ENCODE measurements around the gene EXOC3L4. TPM values are rescaled to one million over a fixed set of nuclear protein-coding genes. Genes with fewer than 3 reads are reported as not detected.
A peak's percentile ranks its signal among the peaks of the same experiment; 100 is the strongest.

EXOC3L4 gene
- total RNA-seq, 1 experiment from 2014 or later: 10.9 TPM

DNA sequence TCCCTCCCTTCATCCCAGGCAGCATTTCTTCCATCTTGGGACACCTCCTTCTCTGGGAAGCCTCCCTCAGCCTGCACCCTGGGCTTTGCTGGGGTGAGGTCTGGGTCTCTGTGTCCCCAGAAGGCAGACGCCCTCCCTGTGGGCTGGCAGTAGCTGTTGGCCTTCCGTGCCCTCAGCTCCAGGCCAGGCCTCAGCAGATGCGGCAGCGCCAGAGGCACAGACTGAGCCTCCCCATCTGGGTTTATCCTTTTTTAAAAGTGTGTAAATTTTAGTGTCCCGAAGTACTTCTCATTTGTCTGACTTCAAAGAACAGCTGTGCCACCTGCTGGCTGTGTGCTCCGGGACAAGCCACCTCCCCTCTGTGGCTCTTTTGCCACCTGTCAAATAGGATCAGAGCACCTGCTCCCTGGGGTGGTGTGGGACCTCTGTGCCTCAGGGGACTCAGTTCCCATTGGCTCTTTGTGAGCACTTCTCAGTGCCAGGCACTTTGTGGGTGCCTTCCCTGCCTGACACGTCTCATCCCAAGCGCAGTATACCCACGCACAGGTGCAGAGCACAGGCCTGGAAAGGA is 11.1 kb downstream of the EXOC3L4 start:
- Mint-ChIP-seq H3K36me3 (ENCODE audit: insufficient read depth, unreplicated experiment) (peaks cover 24% of the 10 kb centered on the region), H3K27me3 (ENCODE audit: unreplicated experiment) (no peaks in the 10 kb centered on the region), H3K27ac (ENCODE audit: unreplicated experiment) (peak overlapping the region; percentile 47), H3K9me3 (ENCODE audit: low read depth, unreplicated experiment) (no peaks in the 10 kb centered on the region), H3K4me1 (ENCODE audit: low read depth, unreplicated experiment) (peaks cover 25% of the 10 kb centered on the region), H3K4me3 (ENCODE audit: low read depth, unreplicated experiment) (no peak overlapping the region)
- TF ChIP-seq CTCF (IDR thresholded peaks at IDR 0.05; ENCODE audit: unreplicated experiment): no peak
- no TSS peak for BruUV-seq (replicated peaks)
- peak; percentile 57 for DNase-seq
- intact Hi-C loops (cut with micrococcal nuclease; ENCODE audit: unreplicated experiment): loop anchor here (1.0 kb wide), 2 partner anchors 80 to 187 kb away; no protein-coding TSS in a partner anchor
- CTCF ChIA-PET: interaction anchor here (0.6 to 3.2 kb wide), 19 partner anchors 7 to 411 kb away, joined by 3 to 36 read pairs (median 5); partner anchors contain the start of genes EIF5 and EXOC3L4

- intact Hi-C loops (cut with micrococcal nuclease; ENCODE audit: unreplicated experiment): no loop called here
- DNase-seq: no peak
- H3K9me3 Mint-ChIP-seq (ENCODE audit: low read depth, unreplicated experiment): no peaks in the 10 kb centered on the region
- no peak for TF ChIP-seq CTCF (IDR thresholded peaks at IDR 0.05; ENCODE audit: unreplicated experiment)
- peaks cover 24% of the 10 kb centered on the region for H3K36me3 Mint-ChIP-seq (ENCODE audit: insufficient read depth, unreplicated experiment)
- no peak overlapping the region for H3K4me3 Mint-ChIP-seq (ENCODE audit: low read depth, unreplicated experiment)
- CTCF ChIA-PET: interaction anchor here (1.4 to 3.2 kb wide), 3 partner anchors 9 to 184 kb away, joined by 4 to 27 read pairs (median 17); partner anchors contain the start of gene EXOC3L4
- no peaks in the 10 kb centered on the region for H3K27me3 Mint-ChIP-seq (ENCODE audit: unreplicated experiment)
- H3K27ac Mint-ChIP-seq (ENCODE audit: unreplicated experiment): no peak overlapping the region
- BruUV-seq (replicated peaks): no TSS peak
- H3K4me1 Mint-ChIP-seq (ENCODE audit: low read depth, unreplicated experiment): peaks cover 39% of the 10 kb centered on the region
Measured at GRCh38 chr14:103107455-103107854, 12.9 kb downstream of the EXOC3L4 start.

GRCh38 chr14:103107941-103108748 is 13.6 kb downstream of the EXOC3L4 start:
- no peak for TF ChIP-seq CTCF (IDR thresholded peaks at IDR 0.05; ENCODE audit: unreplicated experiment)
- CTCF ChIA-PET: no interaction called here
- no peak for DNase-seq
- Mint-ChIP-seq H3K27me3 (ENCODE audit: unreplicated experiment) (no peaks in the 10 kb centered on the region), H3K27ac (ENCODE audit: unreplicated experiment) (no peak overlapping the region), H3K36me3 (ENCODE audit: insufficient read depth, unreplicated experiment) (peaks cover 24% of the 10 kb centered on the region), H3K4me3 (ENCODE audit: low read depth, unreplicated experiment) (no peak overlapping the region), H3K9me3 (ENCODE audit: low read depth, unreplicated experiment) (no peaks in the 10 kb centered on the region), H3K4me1 (ENCODE audit: low read depth, unreplicated experiment) (peaks cover 46% of the 10 kb centered on the region)
- intact Hi-C loops (cut with micrococcal nuclease; ENCODE audit: unreplicated experiment): no loop called here
- BruUV-seq (replicated peaks): no TSS peak

DNA sequence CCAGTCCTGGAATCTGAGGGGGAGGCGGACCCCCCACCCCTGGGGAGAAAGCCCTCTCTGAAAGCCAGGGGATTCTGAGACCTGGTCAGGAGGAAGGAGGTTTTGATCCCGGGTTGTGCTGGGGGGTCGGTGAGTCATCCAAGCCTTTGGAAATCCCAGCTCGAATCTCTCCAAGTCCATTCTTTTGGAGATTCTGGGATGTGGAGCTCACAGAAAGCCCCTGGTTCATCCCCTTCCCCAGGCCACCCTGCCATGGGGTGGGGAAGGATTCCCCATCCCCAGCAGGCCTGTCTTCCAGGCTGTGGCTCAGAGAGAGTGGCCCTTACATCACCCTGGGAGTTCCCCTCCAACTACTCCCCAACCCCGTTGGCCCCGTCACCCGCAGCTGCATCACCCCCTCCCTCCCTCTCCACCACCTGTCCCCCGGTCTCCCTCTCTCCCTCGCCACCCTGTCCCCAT is 14.3 kb downstream of the EXOC3L4 start:
- H3K27me3 Mint-ChIP-seq (ENCODE audit: unreplicated experiment): no peaks in the 10 kb centered on the region
- peaks cover 19% of the 10 kb centered on the region for H3K36me3 Mint-ChIP-seq (ENCODE audit: insufficient read depth, unreplicated experiment)
- H3K9me3 Mint-ChIP-seq (ENCODE audit: low read depth, unreplicated experiment): no peaks in the 10 kb centered on the region
- BruUV-seq (replicated peaks): no TSS peak
- H3K4me1 Mint-ChIP-seq (ENCODE audit: low read depth, unreplicated experiment): peaks cover 48% of the 10 kb centered on the region
- CTCF ChIA-PET: no interaction called here
- intact Hi-C loops (cut with micrococcal nuclease; ENCODE audit: unreplicated experiment): no loop called here
- H3K27ac Mint-ChIP-seq (ENCODE audit: unreplicated experiment): no peak overlapping the region
- no peak overlapping the region for H3K4me3 Mint-ChIP-seq (ENCODE audit: low read depth, unreplicated experiment)
- TF ChIP-seq CTCF (IDR thresholded peaks at IDR 0.05; ENCODE audit: unreplicated experiment): no peak
- DNase-seq: no peak
